GM21367 (cell line): ENCODE measurements around the gene CCDC57.

ENCODE experiments used
- ATAC-seq: cut with Tn5 transposase; IDR thresholded peaks from one replicate; pipeline ENCODE4 v1.9.1; 2021; ENCODE audit not compliant: unreplicated experiment

CCDC57 gene

DNA sequence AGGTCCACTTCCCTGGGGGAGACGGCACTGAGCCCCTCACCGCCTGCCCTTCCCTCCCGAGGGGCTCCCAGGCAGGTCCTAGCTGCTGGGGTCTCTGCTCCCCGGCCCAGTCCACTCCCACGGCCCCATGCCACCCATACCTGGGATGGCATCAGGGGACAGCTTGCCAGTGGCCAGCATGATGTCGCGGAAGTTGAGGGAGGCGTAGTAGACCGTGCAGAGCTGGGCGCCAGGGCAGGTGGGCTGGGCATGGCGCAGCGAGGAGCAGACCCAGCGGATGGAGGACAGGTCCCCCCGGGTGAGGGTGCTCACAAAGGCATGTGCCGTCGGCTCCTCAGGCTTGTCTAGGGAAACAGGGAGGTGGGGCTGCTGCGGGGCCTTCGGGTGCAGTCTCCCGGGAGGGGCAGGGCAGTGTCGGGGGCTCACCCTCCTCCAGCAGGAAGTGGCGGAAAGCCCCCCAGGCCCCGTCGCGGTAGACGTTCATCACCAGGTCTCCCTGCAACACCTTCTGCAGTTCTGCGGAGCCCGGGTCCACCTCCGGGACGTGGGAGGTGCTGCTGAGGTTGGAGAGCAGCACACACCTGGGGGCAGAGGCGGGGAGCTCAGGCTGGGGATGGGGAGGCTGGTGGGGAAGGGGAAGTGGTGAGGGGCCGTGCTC is 128.1 kb downstream of the CCDC57 start:
- ATAC-seq = no peak

DNA sequence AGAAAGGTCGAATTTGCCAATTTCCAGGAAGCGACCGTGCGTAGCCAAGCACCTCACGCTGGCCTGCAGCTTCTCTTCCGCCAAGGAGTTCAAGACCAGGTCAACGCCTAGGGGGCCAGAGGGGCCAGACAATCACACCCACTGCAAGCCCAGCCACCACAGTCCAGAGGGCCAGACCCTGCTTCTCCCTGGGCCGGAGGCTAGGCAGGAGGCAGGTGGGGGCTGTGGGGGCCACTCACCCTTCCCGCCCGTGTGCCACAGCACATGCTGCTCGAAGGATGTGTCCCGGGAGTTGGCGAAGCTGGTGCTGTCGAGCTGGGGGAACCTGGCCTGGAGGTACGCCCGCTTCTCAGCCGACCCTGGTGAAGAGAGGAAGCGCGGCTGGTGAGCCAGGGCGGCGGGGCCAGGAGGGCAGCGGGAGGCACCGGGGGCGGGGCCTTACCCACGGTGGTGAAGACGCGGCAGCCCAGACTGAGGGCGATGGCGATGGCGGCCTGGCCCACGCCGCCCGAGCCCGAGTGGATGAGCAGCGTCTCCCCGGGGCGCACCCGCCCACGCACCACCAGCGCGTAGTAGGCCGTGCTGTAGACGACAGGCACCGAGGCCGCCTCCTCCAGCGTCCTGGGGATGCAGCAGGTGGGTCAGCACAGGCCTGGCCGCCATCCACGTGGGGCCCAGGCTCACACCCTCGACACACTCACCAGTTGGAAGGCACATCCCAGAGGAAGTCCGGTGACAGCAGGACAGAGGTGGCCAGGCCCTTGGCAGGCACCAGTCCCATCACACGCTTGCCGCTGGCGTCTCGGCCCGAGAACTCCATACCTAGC is 128.9 kb downstream of the CCDC57 start:
- ATAC-seq = no peak

DNA sequence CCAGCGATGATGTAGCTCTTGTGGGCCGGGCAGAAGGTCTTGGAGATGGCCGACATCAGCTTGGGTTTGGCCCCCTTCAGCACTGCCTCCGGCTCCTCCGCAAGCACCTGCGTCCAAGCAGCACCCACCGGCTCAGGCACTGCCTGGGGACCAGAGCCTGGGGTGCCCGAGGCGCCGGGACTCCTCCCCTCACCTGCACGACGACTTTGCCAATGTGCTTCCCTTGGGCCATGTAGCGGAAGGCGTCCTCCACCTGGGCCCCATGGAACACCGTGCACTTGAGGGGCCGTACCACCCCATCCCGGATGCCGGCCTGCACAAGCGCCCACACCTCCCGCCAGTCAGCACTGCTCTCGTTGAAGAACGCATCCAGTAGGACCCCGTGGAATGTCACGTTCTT is 129.6 kb downstream of the CCDC57 start:
- no peak for ATAC-seq

DNA sequence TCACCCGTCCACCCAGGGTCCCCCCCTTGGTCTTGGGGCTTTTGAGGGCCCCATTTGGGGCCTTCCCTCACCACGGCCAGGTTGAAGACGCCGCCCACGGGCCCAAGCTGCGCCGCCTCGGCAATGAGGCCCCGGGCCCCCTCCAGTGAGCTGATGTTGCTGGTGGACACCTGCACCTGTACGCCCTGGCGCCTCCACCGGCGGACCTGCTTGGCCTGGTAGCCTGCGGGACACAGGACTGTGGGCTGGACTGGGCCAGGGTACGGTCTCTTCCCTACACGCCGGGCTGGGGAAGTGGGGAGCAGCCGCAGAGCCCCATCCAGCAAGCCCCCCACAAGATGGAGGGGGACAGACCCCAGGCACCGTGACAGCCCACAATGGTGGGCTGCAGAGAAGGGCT is 130.2 kb downstream of the CCDC57 start:
- no peak for ATAC-seq

DNA sequence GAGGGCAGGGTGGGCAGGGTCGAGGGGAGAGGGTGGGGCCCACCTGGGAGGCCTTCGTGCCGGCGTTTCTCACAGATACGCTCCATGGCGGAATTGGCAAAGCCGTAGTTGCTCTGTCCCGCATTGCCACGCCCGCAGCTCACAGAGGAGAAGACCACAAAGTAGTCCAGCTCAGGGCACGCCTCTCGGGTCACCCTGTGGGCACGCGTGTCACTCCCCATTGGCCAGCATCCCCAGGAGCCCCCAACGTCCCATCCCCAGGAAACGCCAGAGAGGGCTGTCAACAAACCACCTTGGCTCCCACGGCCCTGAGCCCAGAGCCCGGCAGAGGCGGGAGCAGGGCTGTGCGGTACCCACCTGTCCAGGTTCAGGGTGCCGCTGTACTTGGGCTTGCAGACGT is 130.7 kb downstream of the CCDC57 start:
- no peak for ATAC-seq

DNA sequence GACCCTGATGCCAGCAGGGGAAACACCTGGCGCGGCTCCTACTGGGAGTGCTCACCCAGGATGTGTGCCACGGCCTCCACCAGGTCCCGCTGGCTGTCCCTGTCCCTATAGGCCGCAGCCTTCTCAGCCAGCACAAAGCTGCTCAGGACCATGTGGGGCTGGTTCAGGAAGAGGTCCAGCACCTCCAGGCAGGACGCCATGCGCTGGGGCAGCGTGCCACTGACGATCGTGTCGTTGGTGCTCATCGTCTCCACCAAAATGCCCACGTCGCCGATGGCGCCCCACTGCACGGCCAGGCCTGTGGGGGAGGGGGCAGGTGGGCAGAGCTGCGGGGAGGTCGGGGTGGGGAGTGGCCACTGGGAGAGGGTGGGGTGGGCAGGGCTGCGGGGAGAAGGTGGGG is 131.1 kb downstream of the CCDC57 start:
- no peak for ATAC-seq

DNA sequence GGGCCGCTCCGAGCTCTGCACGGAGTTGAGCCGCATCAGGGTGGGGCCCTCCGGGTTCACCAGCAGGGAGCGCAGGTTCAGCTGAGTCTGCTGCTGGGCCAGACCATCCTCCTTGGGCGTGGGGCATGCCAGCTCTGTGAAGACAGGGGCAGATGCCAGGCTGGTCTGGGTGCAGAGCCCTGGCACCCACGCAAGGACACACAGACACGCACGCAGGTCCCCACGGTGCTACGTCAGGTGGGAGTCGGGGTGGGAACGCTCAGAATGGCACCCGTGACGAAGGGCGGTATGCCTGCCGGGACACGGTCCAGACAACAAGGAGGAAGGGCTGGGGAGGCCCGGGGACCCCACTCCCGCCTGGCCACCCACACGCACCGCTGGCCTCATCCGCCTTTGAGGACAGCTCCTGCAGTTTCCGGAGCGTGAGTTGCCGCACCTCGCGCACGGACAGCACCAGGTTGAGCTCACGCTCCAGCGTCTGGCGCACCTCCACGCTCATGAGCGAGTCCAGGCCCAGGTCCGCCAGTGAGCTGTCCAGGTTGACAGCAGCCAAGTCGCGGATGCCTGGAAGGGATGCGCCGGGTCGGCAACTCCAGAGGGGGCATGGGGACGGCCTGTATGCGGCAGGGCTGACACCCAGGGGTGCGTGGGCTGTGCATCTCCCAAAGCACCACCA is 131.7 kb downstream of the CCDC57 start:
- ATAC-seq = no peak

DNA sequence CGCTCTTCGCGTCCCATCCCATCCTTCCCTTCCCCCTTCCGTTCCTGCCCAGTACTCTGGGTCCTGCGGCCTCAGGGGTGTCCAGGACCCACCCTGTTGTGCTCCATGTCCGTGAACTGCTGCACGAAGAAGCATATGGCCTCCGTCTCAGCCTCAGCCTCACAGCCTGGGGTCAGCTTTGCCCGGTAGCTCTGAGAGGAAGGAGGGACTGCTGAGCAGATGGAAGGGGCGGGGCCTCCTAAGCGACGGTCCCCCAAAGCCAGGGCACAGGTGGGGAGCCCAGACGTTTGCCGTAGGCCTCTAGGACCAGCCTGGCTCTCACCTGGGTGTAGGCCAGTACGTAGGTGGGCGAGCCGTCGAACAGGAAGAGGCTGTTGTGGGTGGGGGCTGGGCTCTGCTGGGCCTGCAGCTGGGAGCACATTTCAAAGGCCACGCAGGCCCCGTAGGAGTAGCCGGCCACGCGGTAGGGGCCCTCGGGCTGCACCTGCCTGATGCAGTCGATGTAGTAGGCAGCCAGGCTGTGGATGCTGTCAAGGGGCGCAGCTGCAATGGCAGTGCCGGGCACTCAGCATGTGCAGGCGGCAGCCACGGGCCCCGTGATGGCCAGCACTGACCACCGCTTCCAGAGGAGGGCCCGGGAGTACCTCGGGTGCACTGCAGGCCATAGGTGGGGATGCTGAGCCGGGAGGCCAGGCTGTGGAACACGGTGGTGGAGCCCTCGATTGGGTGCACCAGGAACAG is 132.4 kb downstream of the CCDC57 start:
- no peak for ATAC-seq

DNA sequence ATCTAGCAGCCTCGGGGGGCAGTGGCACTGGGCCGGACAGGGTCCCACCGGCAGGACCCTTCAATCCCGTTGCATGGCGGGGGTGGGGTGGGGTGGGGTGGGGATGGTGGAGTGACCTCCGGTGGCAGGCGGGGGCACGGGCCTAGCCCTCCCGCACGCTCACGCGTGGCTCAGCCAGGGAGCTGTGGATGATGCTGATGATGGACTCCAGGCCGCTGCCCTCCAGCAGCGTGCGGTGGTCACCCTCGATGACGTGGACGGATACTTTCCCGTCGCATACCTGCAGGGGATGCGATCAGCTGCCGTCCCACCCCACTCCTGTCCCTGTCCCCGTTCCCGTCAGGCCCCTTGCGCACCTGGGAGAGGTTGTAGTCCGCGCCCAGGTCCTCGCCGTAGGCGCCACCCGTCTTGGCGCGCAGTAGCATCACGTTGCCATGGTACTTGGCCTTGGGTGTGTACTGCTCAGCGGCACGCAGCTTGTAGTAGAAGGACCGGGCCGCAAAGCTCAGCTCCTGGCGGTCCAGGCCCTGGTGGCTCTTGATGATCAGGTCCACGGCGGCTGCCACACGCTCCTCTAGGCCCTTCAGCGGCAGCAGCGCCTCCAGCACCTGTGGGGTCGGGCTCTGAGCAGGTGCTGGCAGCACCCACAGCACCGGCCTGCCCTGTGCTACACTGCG is 133.5 kb downstream of the CCDC57 start:
- ATAC-seq = no peak

DNA sequence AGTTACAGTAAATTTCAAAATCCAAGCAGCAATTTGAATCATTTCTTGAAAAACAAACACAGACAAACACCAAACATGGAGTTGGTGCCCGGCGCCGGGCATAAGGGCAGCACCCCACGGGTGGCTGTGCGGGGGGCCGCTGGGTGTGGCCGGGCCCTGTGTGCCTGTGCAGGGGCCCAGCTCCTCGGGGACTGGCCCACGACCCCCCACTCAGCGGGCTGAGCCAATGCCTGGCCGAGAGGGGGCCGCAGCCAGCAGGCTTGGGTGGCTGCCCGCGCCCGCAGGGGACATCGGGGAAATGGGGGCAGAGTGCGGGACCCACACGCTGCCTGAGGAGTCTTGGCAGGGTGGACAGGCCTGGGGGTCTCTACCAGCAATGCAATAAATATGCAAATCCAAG is 134.2 kb downstream of the CCDC57 start:
- no peak for ATAC-seq

DNA sequence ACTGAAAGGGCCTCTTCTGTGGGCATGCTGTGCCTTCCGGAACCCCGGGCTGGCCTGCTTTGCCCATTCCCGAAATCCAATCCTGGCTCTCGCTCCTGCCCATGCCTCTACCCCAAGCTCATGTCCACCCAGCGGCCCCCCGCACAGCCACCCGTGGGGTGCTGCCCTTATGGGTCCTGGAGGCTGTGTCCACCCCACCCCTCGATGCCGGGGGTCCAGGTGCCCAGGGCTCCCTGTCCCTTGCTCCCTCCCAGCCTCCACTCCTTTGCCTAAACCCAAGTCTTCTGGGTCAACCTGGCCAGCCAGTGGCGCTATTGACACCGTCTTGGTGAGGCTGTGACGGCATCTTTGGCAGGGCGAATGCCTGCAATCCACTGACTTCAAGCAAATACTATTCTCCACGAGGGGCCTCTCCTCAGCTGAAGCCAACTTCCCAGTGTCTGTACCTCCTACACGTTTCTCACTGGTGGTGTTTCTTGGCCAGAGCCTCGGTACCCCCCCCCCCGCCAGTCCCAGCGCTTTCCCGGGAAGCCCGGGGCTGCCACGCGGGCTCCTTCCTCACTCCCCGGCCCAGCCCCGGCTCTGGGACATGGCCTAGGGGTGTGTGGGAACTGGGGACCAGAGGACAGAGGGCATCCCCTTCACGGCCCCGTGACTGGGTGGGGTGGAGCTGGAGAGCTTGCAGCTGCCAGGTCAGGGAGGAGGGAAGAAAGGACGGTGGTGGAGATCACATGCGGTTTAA is 134.9 kb downstream of the CCDC57 start:
- ATAC-seq = no peak

DNA sequence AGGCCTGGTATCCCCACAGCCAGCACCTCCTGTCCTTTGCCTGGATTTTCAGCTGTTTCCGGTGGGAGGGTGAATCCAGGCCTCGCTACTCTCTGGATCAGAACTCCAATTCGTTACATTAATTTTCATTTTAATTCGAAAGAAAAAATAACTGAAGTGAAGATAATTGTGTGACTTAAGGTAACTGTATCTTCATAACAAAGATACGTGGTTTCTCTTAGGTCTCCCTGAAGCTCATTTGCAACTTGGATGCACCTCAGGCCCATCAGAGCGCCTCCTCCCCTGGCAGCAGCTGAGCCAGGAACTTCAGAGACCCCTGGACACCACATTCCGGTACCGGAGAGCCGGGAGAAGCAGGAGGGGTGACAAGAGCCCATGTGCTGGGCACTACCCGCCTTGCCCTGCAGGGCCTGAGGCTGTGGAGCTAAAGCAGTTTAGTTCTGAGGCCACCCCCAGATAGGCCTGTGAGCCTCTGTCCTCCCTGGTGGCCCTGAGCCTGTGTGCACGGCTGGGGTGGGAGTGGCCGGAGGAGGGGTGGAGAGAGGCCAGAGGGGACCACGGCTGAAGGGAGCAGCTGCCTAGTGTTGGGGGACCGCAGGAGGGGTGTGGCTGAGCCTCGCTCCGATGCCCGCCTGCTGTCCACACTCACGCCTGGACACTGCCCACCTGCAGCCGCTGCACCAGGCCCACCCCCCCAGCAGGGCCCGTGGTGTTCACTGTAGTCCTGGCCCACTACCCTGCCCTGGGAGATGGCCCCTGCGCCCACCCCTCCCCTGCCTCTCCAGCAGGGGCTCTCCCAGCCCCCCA is 135.7 kb downstream of the CCDC57 start:
- no peak for ATAC-seq

DNA sequence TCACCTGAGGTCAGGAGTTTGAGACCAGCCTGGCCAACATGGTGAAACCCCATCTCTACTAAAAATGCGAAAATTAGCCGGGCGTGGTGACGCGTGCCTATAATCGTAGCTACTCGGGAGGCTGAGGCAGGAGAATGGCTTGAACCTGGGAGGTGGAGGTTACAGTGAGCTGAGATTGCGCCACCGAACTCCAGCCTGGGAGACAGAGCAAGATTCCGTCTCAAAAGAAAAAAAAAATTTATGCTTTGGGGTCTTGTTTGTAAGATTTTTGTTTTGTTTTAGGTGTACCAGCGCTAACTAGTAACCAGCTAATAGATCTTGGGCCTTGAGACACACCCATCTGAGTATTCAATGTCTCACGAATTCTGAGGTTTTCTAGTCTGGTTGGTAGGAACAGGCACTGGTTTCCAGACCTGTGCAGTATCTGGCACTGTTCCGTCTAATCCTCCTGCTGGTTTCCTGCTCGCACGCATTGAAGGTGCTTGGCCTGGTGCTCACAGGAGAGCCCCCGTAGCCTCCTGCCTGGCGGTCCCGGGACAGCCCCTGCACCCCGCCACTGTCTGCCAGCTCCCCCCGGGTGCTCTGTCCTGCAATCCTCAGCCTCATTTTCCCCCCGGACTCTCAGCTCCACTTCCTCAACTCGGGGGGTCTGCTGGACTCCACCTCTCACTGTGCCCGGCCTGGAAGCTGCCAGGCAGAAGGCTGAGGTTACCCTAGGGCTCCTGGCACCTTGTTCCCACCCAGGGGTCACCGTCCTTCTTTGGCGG is 136.4 kb downstream of the CCDC57 start:
- ATAC-seq = no peak

DNA sequence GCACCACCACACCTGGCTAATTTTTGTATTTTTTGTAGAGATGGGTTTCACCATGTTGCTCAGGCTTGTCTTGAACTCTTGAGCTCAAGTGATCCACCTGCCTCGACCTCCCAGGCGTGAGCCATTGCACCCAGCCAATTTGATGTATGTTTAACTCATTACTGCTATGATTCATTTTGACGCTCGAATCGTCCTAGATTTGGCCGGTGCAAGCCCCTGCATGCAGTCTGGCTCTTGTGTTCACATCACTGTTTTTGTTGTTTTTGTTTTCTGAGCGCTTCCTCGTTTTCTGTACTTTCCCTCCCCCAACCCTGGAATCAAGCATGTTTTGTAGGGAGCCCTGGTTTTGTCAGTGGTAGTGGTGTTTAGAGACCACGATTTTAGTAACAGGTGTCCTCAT is 139.2 kb downstream of the CCDC57 start:
- ATAC-seq = no peak

DNA sequence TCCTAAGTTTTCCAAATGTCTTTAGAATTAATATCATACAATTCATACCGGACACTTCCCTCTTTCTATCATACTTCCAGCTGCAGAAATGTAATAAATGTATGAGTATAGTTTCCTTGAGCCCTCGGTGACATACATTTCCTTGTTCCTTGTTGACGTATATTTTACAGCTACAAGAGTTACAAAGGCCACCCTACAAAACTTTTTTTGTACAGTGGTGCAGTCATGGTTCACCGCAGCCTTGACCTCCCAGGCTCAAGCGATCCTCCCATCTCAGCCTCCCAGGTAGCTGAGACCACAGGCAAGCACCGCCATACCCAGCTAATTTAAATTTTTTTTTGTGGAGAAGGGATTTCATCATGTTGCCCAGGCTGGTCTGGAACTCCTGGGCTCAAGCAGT is 139.8 kb downstream of the CCDC57 start:
- no peak for ATAC-seq

DNA sequence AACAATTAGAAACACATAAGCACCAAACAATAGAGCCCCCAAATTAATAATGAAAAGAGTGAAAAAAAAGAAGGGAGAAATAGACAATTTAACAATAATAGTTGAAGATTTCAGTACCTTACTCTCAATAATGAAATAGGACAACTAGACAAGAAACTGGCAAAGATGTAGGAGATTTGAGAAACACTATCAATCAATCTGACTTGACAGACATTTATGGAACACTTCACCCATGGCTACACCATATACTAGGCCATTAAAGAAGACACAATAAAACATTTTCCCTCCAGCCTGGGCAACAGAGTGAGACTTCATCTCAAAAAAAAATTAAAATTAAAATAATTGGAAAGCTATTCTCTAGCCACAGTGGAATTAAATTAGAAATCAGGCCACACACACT is 142.0 kb downstream of the CCDC57 start:
- ATAC-seq = no peak

DNA sequence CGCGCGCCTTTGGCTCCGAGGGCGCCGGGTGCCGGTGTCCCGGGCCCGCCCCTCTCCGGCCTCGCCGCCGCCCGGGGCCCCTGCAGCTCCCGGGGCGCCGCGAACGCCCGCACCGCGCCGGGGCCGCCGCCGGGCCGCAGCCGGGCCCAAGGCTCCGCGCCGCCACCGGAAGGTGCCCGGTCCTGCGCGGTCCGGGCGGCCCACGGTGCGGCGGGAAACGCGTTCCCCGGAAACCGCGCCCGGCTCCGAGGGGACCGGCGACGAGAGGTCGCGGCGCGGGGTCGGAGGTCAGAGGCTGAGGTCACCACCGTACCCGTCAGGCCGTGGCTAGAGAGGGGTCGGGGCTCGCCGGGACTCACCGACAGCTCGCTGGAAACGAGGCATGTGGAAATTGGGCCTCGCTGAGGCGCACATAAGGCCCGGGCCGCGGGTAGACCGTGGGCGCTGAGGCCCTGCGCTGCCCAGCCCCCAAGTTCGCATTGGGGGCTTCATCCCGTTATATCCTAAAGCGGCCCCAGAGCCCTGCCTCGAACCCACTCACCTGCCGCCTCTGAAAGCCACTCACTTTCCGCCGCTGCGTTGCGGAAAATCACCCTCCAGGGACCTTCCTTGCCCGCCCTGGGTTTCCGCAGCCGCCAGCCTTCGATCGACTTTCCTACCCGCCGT is 146.9 kb downstream of the CCDC57 start, which contains the start of gene DUS1L:
Gene DUS1L, minus strand, starts transcription at position 167 of the 666 bp plus-strand sequence. CDS start 745 bp downstream, outside the sequence.
- no peak for ATAC-seq

DNA sequence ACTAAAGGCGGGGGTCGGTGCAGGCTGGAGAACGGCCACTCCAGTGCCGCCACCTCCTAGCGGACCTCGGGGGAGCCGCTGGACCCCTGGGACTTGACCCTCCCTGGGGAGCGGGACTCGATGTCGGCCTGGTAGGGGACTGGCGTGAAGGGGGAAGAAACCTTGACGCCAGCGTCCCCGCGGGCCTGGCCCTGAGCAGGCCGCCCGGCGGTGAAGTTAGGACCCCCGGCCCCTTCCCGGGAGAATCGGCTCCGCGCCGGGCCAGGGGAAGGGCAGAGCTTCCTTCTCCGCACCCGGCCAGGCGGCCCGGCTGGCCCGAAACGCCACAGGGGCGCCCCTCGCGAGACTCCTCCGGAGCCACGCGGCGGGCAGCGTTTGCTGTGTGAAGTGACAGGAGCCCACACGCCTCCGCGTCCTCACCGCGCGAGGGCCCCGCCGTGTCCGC is 147.4 kb downstream of the CCDC57 start:
- no peak for ATAC-seq
